ENCODE results near the gene EIF2B4. TPM values are rescaled to one million over a fixed set of nuclear protein-coding genes. Genes with fewer than 3 reads are reported as not detected.

Gene EIF2B4
- total RNA-seq, 1 donor from 2014 or later: 56.0 TPM

GRCh38 chr2:27408601-27409320 is 38.6 kb upstream of the EIF2B4 start:
- Mint-ChIP-seq H3K4me3 (peak overlapping the region; percentile 91), H3K27ac (peak overlapping the region; percentile 92), H3K36me3 (peaks cover 4% of the 10 kb centered on the region), H3K27me3 (no peaks in the 10 kb centered on the region), H3K4me1 (ENCODE audit: unreplicated experiment) (peaks cover 20% of the 10 kb centered on the region), H3K9me3 (no peaks in the 10 kb centered on the region)
- TF ChIP-seq CTCF (conservative IDR thresholded peaks at IDR 0.05): no peak
- DNase-seq (ENCODE audit: extremely low spot score, unreplicated experiment): no peak

- H3K27ac Mint-ChIP-seq: peak overlapping the region; percentile 92
- peaks cover 20% of the 10 kb centered on the region for H3K4me1 Mint-ChIP-seq (ENCODE audit: unreplicated experiment)
- no peaks in the 10 kb centered on the region for H3K27me3 Mint-ChIP-seq
- peak; percentile 79 for TF ChIP-seq CTCF (conservative IDR thresholded peaks at IDR 0.05)
- peak overlapping the region; percentile 91 for H3K4me3 Mint-ChIP-seq
- H3K9me3 Mint-ChIP-seq: no peaks in the 10 kb centered on the region
- peaks cover 4% of the 10 kb centered on the region for H3K36me3 Mint-ChIP-seq
- no peak for DNase-seq (ENCODE audit: extremely low spot score, unreplicated experiment)
These were observed 37.8 kb upstream of the EIF2B4 start for GRCh38 chr2:27407798-27408491.

- no peak overlapping the region for H3K27ac Mint-ChIP-seq
- no peak for DNase-seq (ENCODE audit: extremely low spot score, unreplicated experiment)
- H3K9me3 Mint-ChIP-seq: no peaks in the 10 kb centered on the region
- no peaks in the 10 kb centered on the region for H3K27me3 Mint-ChIP-seq
- peaks cover 8% of the 10 kb centered on the region for H3K36me3 Mint-ChIP-seq
- no peak for TF ChIP-seq CTCF (conservative IDR thresholded peaks at IDR 0.05)
- peaks cover 4% of the 10 kb centered on the region for H3K4me1 Mint-ChIP-seq (ENCODE audit: unreplicated experiment)
- H3K4me3 Mint-ChIP-seq: no peak overlapping the region
These were observed 30.4 kb upstream of the EIF2B4 start for GRCh38 chr2:27400348-27401135.

- Mint-ChIP-seq H3K27ac (no peak overlapping the region), H3K36me3 (peaks cover 8% of the 10 kb centered on the region), H3K27me3 (no peaks in the 10 kb centered on the region), H3K9me3 (no peaks in the 10 kb centered on the region), H3K4me1 (ENCODE audit: unreplicated experiment) (peaks cover 4% of the 10 kb centered on the region), H3K4me3 (no peak overlapping the region)
- no peak for TF ChIP-seq CTCF (conservative IDR thresholded peaks at IDR 0.05)
- no peak for DNase-seq (ENCODE audit: extremely low spot score, unreplicated experiment)
These were observed 28.8 kb upstream of the EIF2B4 start for GRCh38 chr2:27398962-27399361.

- H3K36me3 Mint-ChIP-seq: peaks cover 15% of the 10 kb centered on the region
- H3K4me1 Mint-ChIP-seq (ENCODE audit: unreplicated experiment): no peaks in the 10 kb centered on the region
- no peaks in the 10 kb centered on the region for H3K9me3 Mint-ChIP-seq
- TF ChIP-seq CTCF (conservative IDR thresholded peaks at IDR 0.05): no peak
- no peak overlapping the region for H3K4me3 Mint-ChIP-seq
- no peak overlapping the region for H3K27ac Mint-ChIP-seq
- DNase-seq (ENCODE audit: extremely low spot score, unreplicated experiment): no peak
- no peaks in the 10 kb centered on the region for H3K27me3 Mint-ChIP-seq
These were observed 23.1 kb upstream of the EIF2B4 start for GRCh38 chr2:27393225-27393624.

Data from type B pancreatic cell (in vitro differentiated cells).